Muscle of leg (tissue), 11 donors: ENCODE results near the gene TSPAN3. TPM values are rescaled to one million over a fixed set of nuclear protein-coding genes. Genes with fewer than 3 reads are reported as not detected.

Source experiments
- DNase-seq: peaks from one replicate; pipeline ENCODE4 v3.0.0; 2013
- H3K27ac ChIP-seq: one replicate; pipeline ENCODE4 v1.5.1; 2013; ENCODE audit warnings: mild to moderate bottlenecking, low read length, control low read depth
- H3K27me3 ChIP-seq: one replicate; pipeline ENCODE4 v1.6.1; 2013; ENCODE audit warnings: low read length; ENCODE audit not compliant: control insufficient read depth, insufficient read depth
- H3K36me3 ChIP-seq: one replicate; pipeline ENCODE4 v1.6.1; 2013; ENCODE audit warnings: low read length; ENCODE audit not compliant: control insufficient read depth, insufficient read depth
- H3K4me1 ChIP-seq: one replicate; pipeline ENCODE4 v1.6.1; 2013; ENCODE audit warnings: low read length; ENCODE audit not compliant: control insufficient read depth, insufficient read depth
- H3K4me3 ChIP-seq: one replicate; pipeline ENCODE4 v1.5.1; 2013; ENCODE audit warnings: low read length, control low read depth
- H3K9me3 ChIP-seq: replicated peaks from 2 replicates; pipeline ENCODE4 v1.6.1; 2013; ENCODE audit warnings: low read depth, low read length; ENCODE audit not compliant: control insufficient read depth
- WGBS: methylation state at CpG from one replicate; pipeline ENCODE4 v1.1.5; 2013; ENCODE audit warnings: missing lambda C conversion rate; ENCODE audit not compliant: insufficient coverage; 5-methylcytosine and 5-hydroxymethylcytosine counted together
- polyA plus RNA-seq, 8 donors: library from polyadenylated mRNA; unstranded; fragments of 120-200 nt; gene quantifications; one replicate each; pipeline versions ENCODE4 v1.2.1 to v1.2.3, GENCODE V29; 2013; ENCODE audit warnings: inconsistent platforms in 1 of 8, low replicate concordance in 1 of 8; ENCODE audit not compliant: insufficient read length in 8 of 8, insufficient read depth in 1 of 8
- total RNA-seq: library from RNA; stranded (reverse); fragments of 120-200 nt; gene quantifications from one replicate; pipeline ENCODE4 v1.2.4, GENCODE V29; 2013

The TSPAN3 gene
- total and polyA plus RNA-seq, 9 donors, result 343 to 425 (median 398) TPM

DNA sequence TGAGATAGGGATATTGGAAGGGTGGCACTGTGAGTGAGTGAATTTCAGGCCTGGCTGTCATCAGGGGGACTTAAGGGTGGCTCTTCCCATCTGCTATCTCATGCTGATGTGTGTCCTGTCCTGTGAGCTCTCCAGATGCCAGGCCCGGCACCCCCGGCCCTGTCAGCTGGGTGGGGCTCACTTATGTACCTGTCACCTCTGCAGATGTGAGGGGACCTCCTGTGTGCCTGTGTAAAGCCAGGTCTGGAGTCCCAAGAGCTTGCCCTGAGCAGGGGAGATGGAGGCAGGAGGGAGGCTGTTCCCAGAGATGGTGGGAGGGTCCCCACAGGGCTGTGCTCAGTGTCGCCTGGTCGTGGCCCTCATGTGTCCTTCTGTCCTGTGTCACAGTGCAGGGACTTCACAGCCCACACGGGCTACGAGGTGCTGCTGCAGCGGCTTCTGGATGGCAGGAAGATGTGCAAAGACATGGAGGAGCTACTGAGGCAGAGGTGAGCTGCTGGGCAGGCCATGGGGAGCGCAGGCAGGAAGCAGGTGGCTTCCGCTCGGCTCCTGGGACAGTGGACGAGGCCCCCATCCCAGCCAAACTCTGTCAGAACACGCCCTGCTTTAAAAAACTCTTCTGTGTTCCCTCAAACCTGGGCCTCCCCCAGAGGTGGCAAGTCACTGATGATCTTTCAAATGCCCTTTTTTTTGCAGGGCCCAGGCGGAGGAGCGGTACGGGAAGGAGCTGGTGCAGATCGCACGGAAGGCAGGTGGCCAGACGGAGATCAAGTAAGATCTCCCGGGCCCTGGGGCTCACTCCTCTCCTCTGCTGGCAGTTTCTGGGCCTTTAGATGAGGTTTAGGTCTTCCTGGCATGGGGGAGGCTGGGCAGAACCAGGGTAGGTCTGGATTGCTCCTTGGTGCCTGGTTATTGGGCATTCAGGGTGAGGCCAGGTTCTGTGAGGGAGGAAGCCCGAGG lies 52.9 kb downstream of the TSPAN3 start:
- DNase-seq, result no peak
- H3K27me3 ChIP-seq, result no peaks in the 10 kb centered on the region
- H3K4me1 ChIP-seq, result peaks cover 28% of the 10 kb centered on the region
- 82% methylated on average over 20 of the region's 20 CpGs for WGBS
- H3K4me3 ChIP-seq, result no peak overlapping the region
- no peaks in the 10 kb centered on the region for H3K36me3 ChIP-seq
- H3K9me3 ChIP-seq, result no peaks in the 10 kb centered on the region
- H3K27ac ChIP-seq, result no peak overlapping the region

DNA sequence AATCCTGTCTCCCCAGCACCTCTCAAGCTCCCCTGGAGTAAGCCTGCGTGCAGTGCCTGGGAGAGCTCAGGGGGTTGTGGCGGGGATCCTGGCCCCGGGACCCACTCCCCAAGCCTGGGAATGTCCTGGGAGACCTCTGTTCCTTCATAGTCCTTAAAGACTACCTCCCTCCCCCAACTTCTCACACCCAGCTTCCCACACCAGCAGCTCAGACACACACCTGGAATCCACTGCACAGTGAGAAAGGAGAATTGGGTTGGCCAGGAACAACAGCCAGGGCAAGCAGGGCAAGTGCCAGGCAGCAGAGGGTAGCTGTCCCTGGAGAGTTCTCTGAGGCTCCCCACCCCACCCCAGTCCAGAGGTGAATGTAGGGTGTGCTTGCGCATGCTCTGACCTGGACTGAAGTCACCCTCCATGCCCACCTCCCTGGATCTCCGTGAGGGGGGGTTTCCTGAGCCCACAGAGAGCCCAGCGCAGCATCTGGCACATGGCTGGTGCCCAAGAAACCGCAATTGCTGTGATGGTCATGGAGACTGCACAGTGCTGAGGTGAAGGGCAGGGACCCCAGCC lies 53.7 kb downstream of the TSPAN3 start:
- no peak overlapping the region for H3K27ac ChIP-seq
- no peaks in the 10 kb centered on the region for H3K9me3 ChIP-seq
- H3K4me1 ChIP-seq, result peaks cover 25% of the 10 kb centered on the region
- H3K36me3 ChIP-seq, result no peaks in the 10 kb centered on the region
- no peak overlapping the region for H3K4me3 ChIP-seq
- WGBS, result 100% methylated on average over 2 of the region's 7 CpGs
- no peaks in the 10 kb centered on the region for H3K27me3 ChIP-seq
- DNase-seq, result no peak

DNA sequence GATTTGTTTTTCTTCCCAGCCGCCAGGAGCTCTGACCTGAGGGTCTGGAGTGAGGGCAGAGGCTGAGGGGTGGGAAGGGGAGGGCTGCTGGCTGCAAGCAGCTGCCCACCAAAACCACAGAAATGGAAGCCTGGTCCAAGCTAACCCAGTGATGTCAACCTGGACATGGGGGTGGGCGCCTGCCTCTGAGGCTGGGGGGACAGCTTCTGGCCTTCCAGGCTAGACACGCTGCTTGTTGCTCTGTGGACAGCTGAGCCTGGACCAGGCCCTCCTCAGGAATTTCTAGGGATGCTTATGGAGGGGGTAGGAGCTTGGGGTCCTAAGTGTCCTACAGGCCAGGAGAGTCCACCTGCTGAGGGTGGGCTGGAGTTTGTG lies 54.6 kb downstream of the TSPAN3 start:
- WGBS, result 89% methylated on average over 2 of the region's 3 CpGs
- no peaks in the 10 kb centered on the region for H3K36me3 ChIP-seq
- H3K9me3 ChIP-seq, result no peaks in the 10 kb centered on the region
- no peaks in the 10 kb centered on the region for H3K27me3 ChIP-seq
- H3K4me1 ChIP-seq, result peaks cover 21% of the 10 kb centered on the region
- no peak overlapping the region for H3K27ac ChIP-seq
- no peak overlapping the region for H3K4me3 ChIP-seq
- DNase-seq, result no peak

DNA sequence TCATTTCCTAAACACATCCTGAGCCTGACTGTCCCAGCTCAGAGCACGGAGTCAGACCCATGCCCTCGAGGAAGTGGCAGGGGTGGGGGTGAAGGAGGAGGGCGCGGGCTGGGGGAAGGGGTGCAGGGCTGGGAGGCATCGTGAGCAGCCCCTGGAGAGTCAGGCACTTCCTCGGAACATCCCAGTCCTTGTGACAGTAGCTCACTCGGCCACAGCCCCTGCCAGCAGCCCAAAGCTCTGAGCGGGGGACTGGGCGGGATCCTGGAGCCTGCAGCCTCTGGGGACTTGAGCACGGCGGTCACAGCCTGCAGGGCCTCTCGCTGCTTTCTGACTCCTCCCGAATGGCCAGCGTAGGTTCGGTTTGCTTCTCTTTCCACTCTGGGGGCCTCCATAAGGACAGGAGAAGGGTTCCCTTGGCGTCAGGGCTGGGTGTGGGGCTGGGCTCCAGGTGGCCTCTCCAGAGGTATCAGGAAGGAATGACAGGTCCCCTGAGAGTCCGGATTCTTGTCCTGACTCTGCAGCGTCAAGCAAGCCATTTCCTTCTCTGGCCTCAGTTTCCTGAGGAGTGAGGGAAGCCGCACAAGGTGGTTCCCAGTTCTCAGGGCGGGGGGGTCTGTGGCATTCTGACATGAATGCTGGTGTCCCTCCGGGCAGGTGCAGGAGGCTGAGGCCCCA lies 55.1 kb downstream of the TSPAN3 start:
- H3K4me1 ChIP-seq, result peaks cover 21% of the 10 kb centered on the region
- no peak overlapping the region for H3K27ac ChIP-seq
- no peaks in the 10 kb centered on the region for H3K27me3 ChIP-seq
- H3K4me3 ChIP-seq, result no peak overlapping the region
- DNase-seq, result no peak
- no peaks in the 10 kb centered on the region for H3K36me3 ChIP-seq
- 33% methylated on average over 16 of the region's 21 CpGs for WGBS
- H3K9me3 ChIP-seq, result no peaks in the 10 kb centered on the region

DNA sequence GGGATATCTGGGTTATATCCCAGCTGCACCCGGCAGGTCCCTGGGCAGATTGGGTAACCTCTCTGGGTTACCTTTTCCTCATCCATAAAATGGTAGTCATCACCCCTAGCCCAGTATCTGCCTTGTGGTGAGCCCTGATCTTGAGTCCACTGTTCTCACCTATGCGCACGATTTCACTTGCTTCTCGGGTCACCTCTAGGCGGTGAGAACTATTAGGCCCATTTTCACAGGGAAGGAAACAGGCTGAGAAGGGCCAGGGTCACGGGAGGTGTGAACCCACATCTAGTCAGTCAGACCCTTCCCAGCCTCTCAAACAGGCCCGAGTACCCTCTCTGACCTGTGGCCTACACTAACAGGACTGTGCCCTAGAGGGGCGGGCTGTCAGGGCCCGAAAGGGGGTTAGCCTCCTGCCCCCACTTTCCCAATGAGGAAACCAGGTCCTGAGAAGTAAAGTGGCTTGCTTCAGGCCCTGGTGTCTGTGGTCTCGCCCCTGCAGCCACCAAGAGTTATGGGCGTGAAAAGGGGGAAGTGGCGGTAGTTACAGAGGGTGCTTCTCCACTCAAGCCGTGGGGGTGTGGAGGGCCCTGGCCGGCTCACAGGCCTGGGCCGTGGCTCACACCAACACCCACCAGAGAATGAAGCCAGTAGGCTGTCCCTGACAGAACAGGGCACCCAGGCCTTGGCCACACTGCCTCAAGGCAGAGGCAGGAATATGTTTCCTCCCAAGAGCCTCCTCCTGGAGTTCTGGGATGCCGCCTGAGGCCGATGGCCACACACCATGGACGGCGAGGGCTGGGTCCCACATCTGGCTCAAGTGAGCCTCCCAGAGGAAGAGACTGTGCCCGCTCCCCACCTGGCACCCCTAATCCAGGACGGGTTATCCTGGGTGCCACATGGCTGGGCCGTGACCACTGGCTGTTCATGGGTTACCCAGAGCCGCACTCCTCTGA lies 56.5 kb downstream of the TSPAN3 start:
- Histone ChIP-seq H3K27me3 (no peaks in the 10 kb centered on the region), H3K4me3 (no peak overlapping the region), H3K27ac (no peak overlapping the region), H3K4me1 (peaks cover 17% of the 10 kb centered on the region), H3K36me3 (no peaks in the 10 kb centered on the region), H3K9me3 (no peaks in the 10 kb centered on the region)
- DNase-seq, result no peak
- WGBS, result 80% methylated on average over 17 of the region's 23 CpGs

DNA sequence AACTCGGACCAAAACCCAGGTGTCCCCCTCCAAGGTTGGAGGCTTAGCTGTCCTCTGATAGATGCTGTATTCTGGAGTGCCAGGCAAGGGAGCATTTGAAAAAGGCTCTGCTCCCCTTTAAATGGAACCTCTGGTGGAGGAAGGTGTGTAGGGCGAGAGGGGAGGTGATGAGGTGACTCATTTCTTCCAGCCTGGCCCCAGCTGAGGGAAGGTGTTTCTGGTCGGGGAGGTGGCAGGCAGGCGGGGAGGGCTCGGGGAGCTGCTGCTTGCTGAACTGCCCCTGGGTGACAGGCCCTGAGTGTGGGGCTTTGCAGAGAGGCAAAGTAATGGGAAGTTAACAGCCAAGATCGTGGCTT lies 57.2 kb downstream of the TSPAN3 start:
- H3K27ac ChIP-seq, result no peak overlapping the region
- no peaks in the 10 kb centered on the region for H3K9me3 ChIP-seq
- no peaks in the 10 kb centered on the region for H3K36me3 ChIP-seq
- peaks cover 10% of the 10 kb centered on the region for H3K4me1 ChIP-seq
- H3K27me3 ChIP-seq, result no peaks in the 10 kb centered on the region
- H3K4me3 ChIP-seq, result no peak overlapping the region
- DNase-seq, result no peak
- 53% methylated on average over 6 of the region's 6 CpGs for WGBS

DNA sequence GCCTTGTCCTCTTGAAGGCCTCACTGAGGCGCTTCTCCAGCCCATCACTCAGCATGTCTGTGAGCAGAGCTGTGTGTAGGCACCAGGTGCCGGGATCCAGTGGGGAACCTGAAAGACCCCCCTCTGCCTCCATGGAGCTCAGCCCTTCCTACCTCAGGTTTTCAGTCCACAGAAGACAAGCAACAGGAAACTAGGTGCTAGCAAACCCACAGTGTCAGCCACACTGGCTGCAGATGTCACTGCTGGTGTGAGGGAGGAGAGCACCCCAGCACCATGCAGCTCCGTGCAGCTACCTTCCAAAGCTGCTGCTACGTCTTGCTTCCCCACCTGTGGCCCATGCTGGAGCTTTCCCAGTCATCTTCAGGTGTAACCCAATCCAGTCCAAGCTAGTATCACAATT lies 58.0 kb downstream of the TSPAN3 start:
- 78% methylated on average over 2 of the region's 4 CpGs for WGBS
- no peak overlapping the region for H3K27ac ChIP-seq
- H3K4me1 ChIP-seq, result peaks cover 8% of the 10 kb centered on the region

DNA sequence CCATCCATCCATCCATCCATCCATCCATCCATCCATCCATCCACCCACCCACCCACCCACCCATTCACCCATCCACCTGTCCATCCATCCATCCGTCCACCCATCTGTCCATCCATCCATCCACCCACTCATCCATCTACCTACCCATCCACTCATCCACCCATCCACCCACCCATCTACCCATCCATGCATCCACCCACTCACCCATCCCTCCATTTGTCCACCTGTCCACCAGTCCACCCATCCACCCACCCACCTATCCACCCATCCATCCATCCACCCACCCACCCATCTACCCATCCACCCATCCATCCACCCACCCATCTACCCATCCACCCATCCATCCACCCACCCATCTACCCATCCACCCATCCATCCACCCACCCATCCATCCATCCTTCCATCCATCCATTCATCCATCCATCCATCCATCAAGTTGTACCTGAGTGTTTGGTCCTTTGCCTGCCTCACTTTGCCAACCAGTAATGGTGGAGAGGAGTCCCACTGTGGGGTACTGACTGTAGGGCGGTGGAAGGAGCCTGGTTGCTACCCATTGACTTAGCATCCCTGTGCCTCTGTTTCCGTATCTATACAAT lies 58.7 kb downstream of the TSPAN3 start:
- H3K4me3 ChIP-seq, result no peak overlapping the region
- H3K27ac ChIP-seq, result no peak overlapping the region
- H3K4me1 ChIP-seq, result peaks cover 8% of the 10 kb centered on the region
- no peak for DNase-seq
- no peaks in the 10 kb centered on the region for H3K27me3 ChIP-seq
- no peaks in the 10 kb centered on the region for H3K36me3 ChIP-seq
- 92% methylated on average over 2 of the region's 3 CpGs for WGBS
- no peaks in the 10 kb centered on the region for H3K9me3 ChIP-seq

More for the DNA sequence above, 58.0 kb downstream of the TSPAN3 start:
- DNase-seq, result no peak
- Histone ChIP-seq H3K27me3 (no peaks in the 10 kb centered on the region), H3K4me3 (no peak overlapping the region), H3K36me3 (no peaks in the 10 kb centered on the region), H3K9me3 (no peaks in the 10 kb centered on the region)

DNA sequence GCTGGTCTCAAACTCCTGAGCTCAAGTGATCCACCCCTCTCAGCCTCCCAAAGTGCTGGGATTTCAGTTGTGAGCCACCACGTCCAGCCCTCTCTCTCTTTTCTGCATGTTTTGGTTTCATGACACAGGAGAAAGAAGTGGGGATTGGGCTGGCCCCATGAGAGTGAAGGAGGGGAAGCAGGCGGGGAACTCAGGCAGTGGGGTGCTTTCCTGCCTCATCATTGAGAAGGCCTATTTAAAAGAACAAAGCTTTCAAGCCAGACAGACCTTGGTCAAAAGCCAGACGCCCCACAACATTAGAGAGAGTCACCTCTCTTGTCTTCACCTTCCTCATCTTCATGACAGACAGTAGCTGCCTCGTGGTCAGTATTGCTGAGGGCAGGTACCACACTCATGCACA lies 60.1 kb downstream of the TSPAN3 start:
- H3K36me3 ChIP-seq, result no peaks in the 10 kb centered on the region
- H3K27ac ChIP-seq, result no peak overlapping the region
- no peaks in the 10 kb centered on the region for H3K27me3 ChIP-seq
- no peaks in the 10 kb centered on the region for H3K9me3 ChIP-seq
- no peak overlapping the region for H3K4me3 ChIP-seq
- WGBS, result 64% methylated on average over 2 of the region's 4 CpGs
- H3K4me1 ChIP-seq, result peaks cover 2% of the 10 kb centered on the region
- no peak for DNase-seq
